Measurements from ENCODE around the gene TTLL3. TPM values are rescaled to one million over a fixed set of nuclear protein-coding genes. Genes with fewer than 3 reads are reported as not detected.
A peak's percentile ranks its signal among the peaks of the same experiment; 100 is the strongest.

The TTLL3 gene, protein sequence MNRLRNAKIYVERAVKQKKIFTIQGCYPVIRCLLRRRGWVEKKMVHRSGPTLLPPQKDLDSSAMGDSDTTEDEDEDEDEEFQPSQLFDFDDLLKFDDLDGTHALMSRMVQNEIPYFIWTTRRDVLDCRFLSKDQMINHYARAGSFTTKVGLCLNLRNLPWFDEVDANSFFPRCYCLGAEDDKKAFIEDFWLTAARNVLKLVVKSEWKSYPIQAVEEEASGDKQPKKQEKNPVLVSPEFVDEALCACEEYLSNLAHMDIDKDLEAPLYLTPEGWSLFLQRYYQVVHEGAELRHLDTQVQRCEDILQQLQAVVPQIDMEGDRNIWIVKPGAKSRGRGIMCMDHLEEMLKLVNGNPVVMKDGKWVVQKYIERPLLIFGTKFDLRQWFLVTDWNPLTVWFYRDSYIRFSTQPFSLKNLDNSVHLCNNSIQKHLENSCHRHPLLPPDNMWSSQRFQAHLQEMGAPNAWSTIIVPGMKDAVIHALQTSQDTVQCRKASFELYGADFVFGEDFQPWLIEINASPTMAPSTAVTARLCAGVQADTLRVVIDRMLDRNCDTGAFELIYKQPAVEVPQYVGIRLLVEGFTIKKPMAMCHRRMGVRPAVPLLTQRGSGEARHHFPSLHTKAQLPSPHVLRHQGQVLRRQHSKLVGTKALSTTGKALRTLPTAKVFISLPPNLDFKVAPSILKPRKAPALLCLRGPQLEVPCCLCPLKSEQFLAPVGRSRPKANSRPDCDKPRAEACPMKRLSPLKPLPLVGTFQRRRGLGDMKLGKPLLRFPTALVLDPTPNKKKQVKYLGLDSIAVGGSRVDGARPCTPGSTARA
- total RNA-seq: 37.3 TPM
- long read RNA-seq, full-length matches to known transcripts: 2 of 26 reads
- long read RNA-seq, partial matches to known transcripts: 8 of 26 reads
- long read RNA-seq, other reads (novel, unspliced or antisense): 16 of 26 reads

DNA sequence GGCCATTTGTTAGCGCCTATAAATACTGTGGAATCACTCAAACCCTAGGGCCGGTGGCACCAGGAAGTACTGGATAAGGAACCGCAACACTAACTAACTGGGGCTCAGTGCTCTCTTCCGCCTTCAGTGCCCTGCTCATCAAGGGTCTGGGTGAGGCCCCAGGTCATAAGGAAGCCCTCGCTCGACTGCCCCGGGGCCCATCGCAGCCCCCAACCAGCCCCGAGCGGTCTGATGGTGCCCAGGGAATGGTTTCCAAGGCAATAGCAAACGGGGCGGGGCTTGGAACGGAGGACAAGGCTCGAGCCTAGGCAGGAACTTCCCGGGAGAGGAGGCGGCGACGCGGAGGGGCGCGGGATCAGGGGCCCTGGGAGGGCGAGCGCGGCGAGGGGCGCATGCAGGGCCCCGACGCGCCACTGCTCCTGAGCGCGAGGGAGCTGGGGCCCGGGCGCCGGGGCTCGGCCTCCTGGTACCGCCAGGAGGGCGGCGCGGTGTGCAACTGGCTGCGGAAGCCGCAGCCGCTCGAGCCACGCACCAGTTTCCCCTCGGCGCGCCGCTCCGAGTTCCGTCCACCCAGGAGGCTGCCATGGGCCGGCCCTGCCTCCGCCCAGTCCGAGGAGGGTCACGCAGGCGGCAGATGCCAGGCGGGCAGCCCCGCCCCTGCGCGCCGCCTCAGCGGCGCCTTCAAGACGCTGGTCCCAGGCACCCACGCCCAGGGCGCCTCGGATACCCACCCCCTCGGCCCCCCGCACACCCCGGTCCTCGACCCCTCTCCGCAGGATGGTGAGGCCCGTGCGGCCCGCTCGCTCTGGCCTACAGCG, at the start of gene TTLL3:
Gene TTLL3, plus strand, starts transcription at position 648 of the 818 bp plus-strand sequence. CDS start 400 bp downstream, outside the sequence.
- intact Hi-C loops (cut with DNase I): no loop called here
- peaks cover 27% of the 10 kb centered on the region for H3K36me3 ChIP-seq
- peak within 1 kb of the TSS; percentile 94 for H3K27ac ChIP-seq
- no peaks in the 10 kb centered on the region for H3K27me3 ChIP-seq
- H3K4me1 ChIP-seq: peaks cover 13% of the 10 kb centered on the region
- peak; percentile 91 for DNase-seq
- peak; percentile 93 for ATAC-seq
- peak within 1 kb of the TSS; percentile 75 for H3K4me3 ChIP-seq
- TF ChIP-seq, protein P1, sequence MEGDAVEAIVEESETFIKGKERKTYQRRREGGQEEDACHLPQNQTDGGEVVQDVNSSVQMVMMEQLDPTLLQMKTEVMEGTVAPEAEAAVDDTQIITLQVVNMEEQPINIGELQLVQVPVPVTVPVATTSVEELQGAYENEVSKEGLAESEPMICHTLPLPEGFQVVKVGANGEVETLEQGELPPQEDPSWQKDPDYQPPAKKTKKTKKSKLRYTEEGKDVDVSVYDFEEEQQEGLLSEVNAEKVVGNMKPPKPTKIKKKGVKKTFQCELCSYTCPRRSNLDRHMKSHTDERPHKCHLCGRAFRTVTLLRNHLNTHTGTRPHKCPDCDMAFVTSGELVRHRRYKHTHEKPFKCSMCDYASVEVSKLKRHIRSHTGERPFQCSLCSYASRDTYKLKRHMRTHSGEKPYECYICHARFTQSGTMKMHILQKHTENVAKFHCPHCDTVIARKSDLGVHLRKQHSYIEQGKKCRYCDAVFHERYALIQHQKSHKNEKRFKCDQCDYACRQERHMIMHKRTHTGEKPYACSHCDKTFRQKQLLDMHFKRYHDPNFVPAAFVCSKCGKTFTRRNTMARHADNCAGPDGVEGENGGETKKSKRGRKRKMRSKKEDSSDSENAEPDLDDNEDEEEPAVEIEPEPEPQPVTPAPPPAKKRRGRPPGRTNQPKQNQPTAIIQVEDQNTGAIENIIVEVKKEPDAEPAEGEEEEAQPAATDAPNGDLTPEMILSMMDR (IDR thresholded peaks at IDR 0.05): no peak
- H3K9me3 ChIP-seq: no peaks in the 10 kb centered on the region

DNA sequence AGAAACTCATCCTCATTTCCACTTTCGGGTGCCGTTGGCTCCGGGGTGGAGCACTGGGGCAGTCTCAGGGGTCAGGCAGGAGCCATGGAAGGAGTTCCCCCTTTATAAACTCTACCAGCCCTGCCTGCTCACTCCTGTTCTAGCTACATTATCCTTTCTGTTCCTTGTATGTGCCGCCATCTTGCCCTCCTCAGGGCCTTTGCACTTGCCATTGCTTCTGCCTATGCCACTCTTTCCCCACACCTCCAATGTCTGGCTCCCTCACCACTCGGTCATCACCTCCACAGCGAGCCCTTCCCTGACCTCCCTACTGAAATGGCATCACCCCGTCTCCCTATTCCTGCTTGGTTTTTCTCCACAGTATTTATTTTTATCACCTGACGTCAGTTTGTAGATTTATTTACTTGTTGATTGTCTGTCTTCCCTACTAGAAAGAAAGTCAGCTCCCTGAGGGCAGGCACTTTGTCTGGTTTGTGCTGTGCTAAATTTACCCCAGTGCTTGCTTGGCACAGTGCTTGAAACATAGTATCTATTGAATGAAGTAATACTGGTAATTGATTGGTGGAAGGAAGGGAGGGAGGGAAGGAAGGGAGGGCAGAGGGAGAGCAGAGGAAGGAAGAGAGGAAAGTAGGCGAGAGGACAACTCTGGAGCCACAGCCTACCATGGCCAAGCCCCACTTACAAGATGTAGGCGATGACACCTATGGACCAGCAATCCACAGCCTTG, 49.1 kb upstream of the TTLL3 start:
- Histone ChIP-seq H3K9me3 (no peaks in the 10 kb centered on the region), H3K27ac (no peak overlapping the region), H3K4me3 (no peak overlapping the region), H3K4me1 (no peaks in the 10 kb centered on the region), H3K36me3 (peaks cover 72% of the 10 kb centered on the region), H3K27me3 (no peaks in the 10 kb centered on the region)
- ATAC-seq (no peak), DNase-seq (no peak)
- intact Hi-C loops (cut with DNase I): no loop called here
- TF ChIP-seq, protein P1 (IDR thresholded peaks at IDR 0.05): no peak

DNA sequence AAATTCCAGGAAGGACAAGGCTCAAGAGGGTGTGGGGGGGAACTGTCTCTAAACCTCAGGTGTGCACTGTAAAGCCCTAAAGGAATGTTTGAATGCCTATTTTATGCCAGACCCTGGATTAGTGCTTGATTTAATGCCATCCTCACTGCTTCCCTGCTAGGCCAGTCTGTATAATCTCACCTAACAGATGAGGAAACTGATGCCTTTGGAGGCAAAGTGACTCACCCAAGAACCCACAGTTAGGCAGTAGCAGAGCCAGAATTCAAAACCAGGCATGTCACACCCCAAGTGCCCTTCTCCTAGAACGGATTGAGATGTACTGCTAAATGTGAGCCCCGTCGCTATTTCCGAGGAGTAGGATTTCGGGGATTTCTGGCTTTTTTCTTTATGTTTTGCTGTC, 48.1 kb upstream of the TTLL3 start:
- H3K9me3 ChIP-seq: no peaks in the 10 kb centered on the region
- no peak for DNase-seq
- peaks cover 67% of the 10 kb centered on the region for H3K36me3 ChIP-seq
- no peak overlapping the region for H3K4me3 ChIP-seq
- H3K27me3 ChIP-seq: no peaks in the 10 kb centered on the region
- no peak for ATAC-seq
- H3K27ac ChIP-seq: no peak overlapping the region
- no peaks in the 10 kb centered on the region for H3K4me1 ChIP-seq
- intact Hi-C loops (cut with DNase I): no loop called here
- TF ChIP-seq, protein P1 (IDR thresholded peaks at IDR 0.05): no peak

DNA sequence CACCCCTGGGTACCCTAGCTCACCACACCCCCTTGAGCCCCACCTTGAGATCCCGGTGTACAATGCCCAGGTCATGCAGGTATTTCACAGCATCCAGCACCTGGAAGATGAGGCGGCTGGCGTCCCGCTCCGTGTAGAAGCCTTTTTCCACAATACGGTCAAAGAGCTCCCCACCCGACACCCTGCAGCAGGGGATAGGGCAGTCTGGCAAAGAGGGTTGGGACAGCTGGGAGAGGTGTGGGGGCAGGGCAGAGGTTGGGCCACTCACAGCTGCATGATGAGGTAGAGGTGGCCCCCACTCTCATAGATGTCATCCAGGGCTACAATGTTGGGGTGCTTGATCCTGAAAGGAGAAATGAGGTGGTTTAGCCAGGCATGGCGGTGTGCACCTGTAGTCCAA, 47.2 kb upstream of the TTLL3 start:
- DNase-seq: no peak
- Histone ChIP-seq H3K27me3 (no peaks in the 10 kb centered on the region), H3K4me1 (peaks cover 4% of the 10 kb centered on the region), H3K27ac (no peak overlapping the region), H3K9me3 (no peaks in the 10 kb centered on the region), H3K4me3 (no peak overlapping the region), H3K36me3 (peaks cover 57% of the 10 kb centered on the region)
- ATAC-seq: no peak
- intact Hi-C loops (cut with DNase I): no loop called here
- TF ChIP-seq, protein P1 (IDR thresholded peaks at IDR 0.05): no peak

DNA sequence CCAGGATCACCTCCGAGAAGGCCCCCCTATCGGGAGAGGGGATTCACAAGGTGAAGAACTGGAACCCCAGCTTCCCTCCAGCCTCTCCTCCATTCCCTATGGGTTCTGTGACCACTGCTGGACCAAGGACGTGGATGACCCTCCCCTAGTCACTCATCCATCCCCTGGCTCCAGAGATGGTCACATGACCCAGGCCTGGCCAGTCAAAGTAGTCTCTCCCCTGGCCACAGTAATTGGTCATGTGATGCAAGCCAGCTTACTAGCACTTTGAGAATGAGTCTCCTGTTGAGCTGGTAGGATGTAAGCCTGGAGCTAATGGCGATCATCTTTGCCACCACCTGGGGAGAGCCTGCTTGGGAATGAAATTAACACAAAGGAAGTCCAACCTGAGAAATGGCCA, 44.2 kb upstream of the TTLL3 start:
- Histone ChIP-seq H3K9me3 (no peaks in the 10 kb centered on the region), H3K4me1 (peaks cover 22% of the 10 kb centered on the region), H3K36me3 (peaks cover 28% of the 10 kb centered on the region), H3K27ac (no peak overlapping the region), H3K27me3 (no peaks in the 10 kb centered on the region), H3K4me3 (no peak overlapping the region)
- no peak for ATAC-seq
- intact Hi-C loops (cut with DNase I): no loop called here
- DNase-seq: no peak
- TF ChIP-seq, protein P1 (IDR thresholded peaks at IDR 0.05): no peak

All from upper lobe of right lung (tissue), 1 donor.